H9 (cell line): ENCODE measurements around the gene COL27A1. TPM values are rescaled to one million over a fixed set of nuclear protein-coding genes. Genes with fewer than 3 reads are reported as not detected.

Experiments
- DNase-seq: peaks from one replicate; pipeline ENCODE4 v3.0.0-alpha.2; 2017
- H2AFZ ChIP-seq: one replicate; pipeline ENCODE4 v1.6.1; 2013; ENCODE audit warnings: mild to moderate bottlenecking, low read length, control low read depth, moderate library complexity
- H2AK5ac ChIP-seq: 2 replicates; pipeline ENCODE4 v1.6.1; 2013; ENCODE audit warnings: low read length, control low read depth, mixed read lengths; ENCODE audit not compliant: insufficient read length
- H2BK120ac ChIP-seq: one replicate; pipeline ENCODE4 v1.6.1; 2013; ENCODE audit warnings: low read depth, mild to moderate bottlenecking, low read length, control low read depth, inconsistent platforms; ENCODE audit not compliant: poor library complexity, severe bottlenecking
- H2BK12ac ChIP-seq: 2 replicates; pipeline ENCODE4 v1.6.1; 2013; ENCODE audit warnings: low read length, control low read depth, mixed read lengths, low read depth; ENCODE audit not compliant: insufficient read length
- H2BK15ac ChIP-seq: 2 replicates; pipeline ENCODE4 v1.6.1; 2013; ENCODE audit warnings: low read depth, low read length, control low read depth
- H2BK20ac ChIP-seq: one replicate; pipeline ENCODE4 v1.6.1; 2013; ENCODE audit warnings: low read depth, mild to moderate bottlenecking, low read length, control low read depth, inconsistent platforms; ENCODE audit not compliant: poor library complexity, severe bottlenecking
- H2BK5ac ChIP-seq: 2 replicates; pipeline ENCODE4 v1.6.1; 2013; ENCODE audit warnings: low read length, control low read depth, mixed read lengths; ENCODE audit not compliant: insufficient read length
- H3K14ac ChIP-seq: 2 replicates; pipeline ENCODE4 v1.6.1; 2013; ENCODE audit warnings: low read length, control low read depth; ENCODE audit not compliant: insufficient read depth
- H3K18ac ChIP-seq: 2 replicates; pipeline ENCODE4 v1.6.1; 2013; ENCODE audit warnings: low read depth, mild to moderate bottlenecking, mixed read lengths, low read length, control low read depth; ENCODE audit not compliant: insufficient read length
- H3K23ac ChIP-seq: 2 replicates; pipeline ENCODE4 v1.6.1; 2013; ENCODE audit warnings: low read length, control low read depth, mixed read lengths, low read depth; ENCODE audit not compliant: insufficient read length
- H3K23me2 ChIP-seq: 2 replicates; pipeline ENCODE4 v1.6.1; 2013; ENCODE audit warnings: low read depth, mild to moderate bottlenecking, mixed read lengths, low read length, control low read depth; ENCODE audit not compliant: insufficient read length, poor library complexity, severe bottlenecking
- H3K27ac ChIP-seq: 2 replicates; pipeline ENCODE4 v1.5.1; 2013; ENCODE audit warnings: low read length, control low read depth, mixed read lengths, low read depth; ENCODE audit not compliant: insufficient read length
- H3K27me3 ChIP-seq: 2 replicates; pipeline ENCODE4 v1.6.1; 2013; ENCODE audit warnings: low read length, control low read depth, inconsistent platforms; ENCODE audit not compliant: insufficient read depth
- H3K4ac ChIP-seq: 2 replicates; pipeline ENCODE4 v1.6.1; 2013; ENCODE audit warnings: low read depth, mild to moderate bottlenecking, control low read depth, inconsistent platforms, low read length, moderate library complexity
- H3K4me1 ChIP-seq: 2 replicates; pipeline ENCODE4 v1.6.1; 2013; ENCODE audit warnings: low read length, control low read depth, inconsistent platforms; ENCODE audit not compliant: insufficient read depth
- H3K4me2 ChIP-seq: 2 replicates; pipeline ENCODE4 v1.6.1; 2013; ENCODE audit warnings: low read length, control low read depth, mixed read lengths; ENCODE audit not compliant: insufficient read length, insufficient read depth
- H3K56ac ChIP-seq: 2 replicates; pipeline ENCODE4 v1.6.1; 2013; ENCODE audit warnings: low read depth, mild to moderate bottlenecking, mixed read lengths, low read length, control low read depth; ENCODE audit not compliant: insufficient read length
- H3K79me1 ChIP-seq: 2 replicates; pipeline ENCODE4 v1.6.1; 2013; ENCODE audit warnings: low read depth, mild to moderate bottlenecking, moderate library complexity, low read length, control low read depth, inconsistent platforms; ENCODE audit not compliant: insufficient read depth, poor library complexity, severe bottlenecking
- H3K79me2 ChIP-seq: 2 replicates; pipeline ENCODE4 v1.6.1; 2013; ENCODE audit warnings: low read length, control low read depth, inconsistent platforms; ENCODE audit not compliant: insufficient read depth
- H3K9ac ChIP-seq: 2 replicates; pipeline ENCODE4 v1.6.1; 2013; ENCODE audit warnings: low read length, control low read depth, mixed read lengths; ENCODE audit not compliant: insufficient read length; ENCODE audit errors: extremely low read depth
- H3K9me3 ChIP-seq: one replicate; pipeline ENCODE4 v1.6.1; 2013; ENCODE audit warnings: low read depth, low read length, inconsistent platforms; ENCODE audit not compliant: control insufficient read depth
- H3T11ph ChIP-seq: one replicate; pipeline ENCODE4 v1.6.1; 2013; ENCODE audit warnings: mild to moderate bottlenecking, low read length, control low read depth, inconsistent platforms
- H4K20me1 ChIP-seq: one replicate; pipeline ENCODE4 v1.6.1; 2013; ENCODE audit not compliant: control insufficient read depth, insufficient read length, insufficient read depth
- H4K5ac ChIP-seq: 2 replicates; pipeline ENCODE4 v1.6.1; 2013; ENCODE audit warnings: low read depth, mild to moderate bottlenecking, mixed read lengths, low read length, control low read depth; ENCODE audit not compliant: insufficient read length
- H4K8ac ChIP-seq: replicated peaks from 2 replicates; pipeline ENCODE4 v1.6.1; 2013; ENCODE audit warnings: low read length, control low read depth, mixed read lengths, low read depth; ENCODE audit not compliant: insufficient read length
- H4K91ac ChIP-seq: 2 replicates; pipeline ENCODE4 v1.6.1; 2013; ENCODE audit warnings: low read depth, mild to moderate bottlenecking, moderate library complexity, mixed read lengths, low read length, control low read depth; ENCODE audit not compliant: insufficient read length
- H3K27ac Mint-ChIP-seq, 3 experiments: 2 replicates in 2 of 3; 3 replicates in 1 of 3; pipeline ENCODE4 v1.8.0; 2020 to 2021; ENCODE audit warnings: mixed read lengths in 3 of 3, mild to moderate bottlenecking in 1 of 3, moderate library complexity in 1 of 3
- H3K27me3 Mint-ChIP-seq: 2 replicates; pipeline ENCODE4 v1.8.0; 2021; ENCODE audit warnings: low read depth, mild to moderate bottlenecking, moderate library complexity, mixed read lengths
- H3K36me3 Mint-ChIP-seq, 3 experiments: 2 replicates in 2 of 3; 3 replicates in 1 of 3; pipeline ENCODE4 v1.8.0; 2020 to 2021; ENCODE audit warnings: low read depth in 3 of 3, mixed read lengths in 3 of 3; ENCODE audit not compliant: insufficient read depth in 1 of 3
- H3K4me1 Mint-ChIP-seq, 2 experiments: 2 replicates each; pipeline ENCODE4 v1.8.0; 2020; ENCODE audit warnings: mixed read lengths in 2 of 2
- H3K4me3 Mint-ChIP-seq, 2 experiments: 2 replicates in 1 of 2; 3 replicates in 1 of 2; pipeline ENCODE4 v1.8.0; 2020 to 2021; ENCODE audit warnings: mild to moderate bottlenecking in 2 of 2, mixed read lengths in 2 of 2, moderate library complexity in 1 of 2
- H3K9me3 Mint-ChIP-seq, 2 experiments: 2 replicates in 1 of 2; 3 replicates in 1 of 2; pipeline ENCODE4 v1.8.0; 2020; ENCODE audit warnings: mild to moderate bottlenecking in 2 of 2, mixed read lengths in 2 of 2, moderate library complexity in 1 of 2
- WGBS: extraction: QIAGEN DNeasy Blood & Tissue Kit; methylation state at CpG from one replicate; pipeline ENCODE4 v1.1.7; 2013; ENCODE audit warnings: missing lambda C conversion rate, low lambda C conversion rate, mixed read lengths; ENCODE audit not compliant: insufficient read length; ENCODE audit errors: extremely low coverage; 5-methylcytosine and 5-hydroxymethylcytosine counted together
- total RNA-seq: library from RNA; stranded (reverse); gene quantifications from 2 replicates; pipeline ENCODE4 v1.2.1, GENCODE V29; 2021
- TF ChIP-seq, protein P1 (sequence below): fragments of 200-600 bp; sonication (generic); conservative IDR thresholded peaks from 3 replicates; pipeline ENCODE4 v1.8.0; 2021; ENCODE audit warnings: antibody characterized with exemption, mild to moderate bottlenecking

The COL27A1 gene
- total RNA-seq, 1 experiment from 2014 or later = 17.9 TPM

- Histone ChIP-seq H3K4me1 (no peaks in the 10 kb centered on the region), H2AK5ac (no peak overlapping the region), H4K91ac (no peak overlapping the region), H3K9ac (no peak overlapping the region), H2BK5ac (no peak overlapping the region), H2AFZ (no peak overlapping the region), H4K5ac (no peak overlapping the region), H4K8ac (no peak overlapping the region), H3K79me2 (no peaks in the 10 kb centered on the region), H3K27me3 (no peaks in the 10 kb centered on the region), H3K14ac (no peak overlapping the region), H2BK120ac (no peak overlapping the region), H3K9me3 (no peaks in the 10 kb centered on the region), H3K4me2 (no peak overlapping the region), H2BK12ac (no peak overlapping the region), H2BK20ac (no peak overlapping the region), H3T11ph (no peak overlapping the region), H3K18ac (no peak overlapping the region), H3K27ac (no peak overlapping the region), H3K4ac (no peak overlapping the region), H3K56ac (no peak overlapping the region), H4K20me1 (peaks cover 2% of the 10 kb centered on the region), H3K23me2 (no peaks in the 10 kb centered on the region), H3K23ac (no peak overlapping the region), H2BK15ac (no peak overlapping the region), H3K79me1 (no peaks in the 10 kb centered on the region)
- 0 out of 7 replicates have a peak overlapping the region, but pooled peaks of 1 of the 3 experiments have one; percentile 37 for H3K27ac Mint-ChIP-seq
- DNase-seq = no peak
- no peaks in the 10 kb centered on the region for H3K27me3 Mint-ChIP-seq
- H3K9me3 Mint-ChIP-seq = no peaks in the 10 kb centered on the region
- no peak overlapping the region for H3K4me3 Mint-ChIP-seq
- peaks cover 38 to 66% (median 59%) of the 10 kb centered on the region in 3 experiments for H3K36me3 Mint-ChIP-seq
- TF ChIP-seq, protein P1, sequence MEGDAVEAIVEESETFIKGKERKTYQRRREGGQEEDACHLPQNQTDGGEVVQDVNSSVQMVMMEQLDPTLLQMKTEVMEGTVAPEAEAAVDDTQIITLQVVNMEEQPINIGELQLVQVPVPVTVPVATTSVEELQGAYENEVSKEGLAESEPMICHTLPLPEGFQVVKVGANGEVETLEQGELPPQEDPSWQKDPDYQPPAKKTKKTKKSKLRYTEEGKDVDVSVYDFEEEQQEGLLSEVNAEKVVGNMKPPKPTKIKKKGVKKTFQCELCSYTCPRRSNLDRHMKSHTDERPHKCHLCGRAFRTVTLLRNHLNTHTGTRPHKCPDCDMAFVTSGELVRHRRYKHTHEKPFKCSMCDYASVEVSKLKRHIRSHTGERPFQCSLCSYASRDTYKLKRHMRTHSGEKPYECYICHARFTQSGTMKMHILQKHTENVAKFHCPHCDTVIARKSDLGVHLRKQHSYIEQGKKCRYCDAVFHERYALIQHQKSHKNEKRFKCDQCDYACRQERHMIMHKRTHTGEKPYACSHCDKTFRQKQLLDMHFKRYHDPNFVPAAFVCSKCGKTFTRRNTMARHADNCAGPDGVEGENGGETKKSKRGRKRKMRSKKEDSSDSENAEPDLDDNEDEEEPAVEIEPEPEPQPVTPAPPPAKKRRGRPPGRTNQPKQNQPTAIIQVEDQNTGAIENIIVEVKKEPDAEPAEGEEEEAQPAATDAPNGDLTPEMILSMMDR = no peak
- WGBS = no CpG with 5 or more reads among the region's 9 CpGs
- H3K4me1 Mint-ChIP-seq = no peaks in the 10 kb centered on the region
These were observed 202.6 kb downstream of the COL27A1 start for GRCh38 chr9:114357911-114358328.
